ENCODE measurements around the gene SNX15.

DNA sequence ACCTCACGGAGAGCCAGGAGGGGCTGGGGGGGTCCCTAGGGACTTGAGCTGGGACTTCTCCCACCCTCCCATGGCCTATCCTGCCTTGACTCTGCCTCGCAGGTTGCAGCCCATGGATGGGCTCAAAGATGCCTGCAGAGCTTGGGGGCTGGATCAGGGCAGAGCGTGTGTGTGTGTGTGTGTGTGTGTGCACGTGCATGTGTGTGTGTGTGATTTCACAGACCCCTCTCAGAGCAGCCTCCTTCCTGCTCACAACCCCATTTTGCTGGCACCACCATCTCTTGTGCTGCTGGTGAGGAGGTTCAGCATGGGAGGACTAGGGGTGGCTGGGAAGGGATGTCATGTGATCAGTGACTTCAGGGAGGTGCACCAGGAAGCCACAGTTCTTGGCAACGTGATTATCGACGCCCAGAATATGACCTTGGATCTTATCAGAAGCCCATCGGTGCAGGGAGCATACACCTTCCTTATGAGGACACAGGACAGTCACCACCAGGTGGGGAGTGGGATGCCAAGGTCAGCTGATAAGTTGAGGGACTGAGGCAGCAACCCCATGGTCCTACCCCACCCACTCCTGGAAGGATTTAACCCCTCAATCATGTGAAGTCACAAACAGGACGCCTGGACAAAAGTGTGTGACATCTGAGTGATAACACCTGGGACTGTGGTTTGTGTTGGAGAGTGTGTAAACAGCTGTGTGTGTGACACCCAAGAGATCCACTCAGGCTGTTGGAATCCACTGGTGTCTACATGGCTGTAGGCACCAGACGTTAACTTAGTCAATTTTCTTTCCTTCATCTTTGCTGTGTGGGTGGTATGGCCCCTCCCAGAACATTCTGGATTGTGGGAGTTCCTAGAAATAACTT is 33.0 kb downstream of the SNX15 start:
- TF ChIP-seq, protein P1, sequence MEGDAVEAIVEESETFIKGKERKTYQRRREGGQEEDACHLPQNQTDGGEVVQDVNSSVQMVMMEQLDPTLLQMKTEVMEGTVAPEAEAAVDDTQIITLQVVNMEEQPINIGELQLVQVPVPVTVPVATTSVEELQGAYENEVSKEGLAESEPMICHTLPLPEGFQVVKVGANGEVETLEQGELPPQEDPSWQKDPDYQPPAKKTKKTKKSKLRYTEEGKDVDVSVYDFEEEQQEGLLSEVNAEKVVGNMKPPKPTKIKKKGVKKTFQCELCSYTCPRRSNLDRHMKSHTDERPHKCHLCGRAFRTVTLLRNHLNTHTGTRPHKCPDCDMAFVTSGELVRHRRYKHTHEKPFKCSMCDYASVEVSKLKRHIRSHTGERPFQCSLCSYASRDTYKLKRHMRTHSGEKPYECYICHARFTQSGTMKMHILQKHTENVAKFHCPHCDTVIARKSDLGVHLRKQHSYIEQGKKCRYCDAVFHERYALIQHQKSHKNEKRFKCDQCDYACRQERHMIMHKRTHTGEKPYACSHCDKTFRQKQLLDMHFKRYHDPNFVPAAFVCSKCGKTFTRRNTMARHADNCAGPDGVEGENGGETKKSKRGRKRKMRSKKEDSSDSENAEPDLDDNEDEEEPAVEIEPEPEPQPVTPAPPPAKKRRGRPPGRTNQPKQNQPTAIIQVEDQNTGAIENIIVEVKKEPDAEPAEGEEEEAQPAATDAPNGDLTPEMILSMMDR (IDR thresholded peaks at IDR 0.05), result no peak
- TF ChIP-seq POLR2AphosphoS5 (IDR thresholded peaks at IDR 0.05; ENCODE audit: insufficient read depth in 1 of 2, low read depth in 1 of 2), result no peak
